AG09319 (cell line): ENCODE data around the gene FAM25G.
"Not testable (repeated sequence)": the region's sequence is repeated elsewhere in the genome, so short reads cannot be mapped to it uniquely, and the experiment has no call there.

Experiments
- DNase-seq: peaks from one replicate; pipeline ENCODE4 v3.0.0-alpha.2; 2010; ENCODE audit warnings: low read depth; ENCODE audit errors: extremely low read depth

Gene FAM25G

DNA sequence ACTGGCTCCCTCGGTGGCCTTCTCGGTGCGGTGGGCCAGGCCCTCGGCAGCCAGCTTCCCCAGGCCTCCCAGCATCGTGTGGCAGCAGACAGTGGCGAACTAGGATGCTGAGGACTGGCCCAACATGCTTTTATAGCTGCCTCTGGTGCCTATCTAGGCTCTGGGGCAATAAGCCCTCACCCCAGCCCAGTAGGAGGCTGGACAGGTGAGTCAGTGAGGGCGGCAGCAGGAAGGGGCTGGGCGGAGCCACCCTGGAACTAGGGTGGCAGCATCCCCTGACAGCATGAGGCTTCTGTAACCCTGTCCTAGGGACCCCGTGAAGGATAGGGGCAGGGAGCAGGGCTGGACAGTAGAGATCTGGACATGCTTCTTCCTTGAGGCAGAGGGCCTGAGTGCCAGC is at the start of gene FAM25G:
Gene FAM25G (minus strand): TSS at position 101 of the 400 bp plus-strand sequence. CDS start 26 bp downstream, at position 75.
- DNase-seq: not testable (repeated sequence)

DNA sequence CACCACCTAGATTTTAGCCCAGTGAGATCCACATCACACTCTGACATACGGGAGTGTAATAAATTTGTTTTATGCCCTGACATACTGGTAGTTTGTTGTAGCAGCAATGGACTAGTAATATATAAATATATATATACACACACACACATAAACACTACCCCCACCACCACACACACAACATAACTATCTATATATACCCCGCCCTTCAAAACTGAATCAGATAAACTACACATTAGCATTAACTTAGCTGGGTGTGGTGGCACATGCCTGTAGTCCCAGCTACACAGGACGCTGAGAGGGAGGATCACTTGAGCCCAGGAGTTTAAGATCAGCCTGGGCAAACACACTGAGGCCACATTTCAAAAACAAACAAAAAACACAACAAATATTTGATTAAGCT is 44.9 kb upstream of the FAM25G start:
- DNase-seq: not testable (repeated sequence)

DNA sequence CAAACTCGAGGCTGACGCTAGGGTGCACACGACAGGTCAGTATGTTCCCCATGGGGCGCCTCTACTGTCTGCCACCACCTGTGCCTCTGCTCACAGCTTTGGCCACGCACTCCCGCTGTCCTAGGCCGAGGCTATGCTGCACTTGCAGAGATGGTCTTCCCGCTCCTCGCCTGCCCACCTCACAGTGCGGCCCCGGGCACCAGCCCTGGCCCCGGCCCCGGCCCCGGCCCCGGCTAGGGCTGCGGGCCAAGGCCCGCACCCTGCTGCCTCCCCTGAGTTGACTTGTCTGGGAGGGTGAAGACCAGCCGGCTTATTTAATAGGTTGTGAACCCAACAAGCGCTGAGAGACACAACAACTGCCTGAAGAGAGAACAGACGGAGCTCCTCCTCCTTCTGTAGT is 32.0 kb upstream of the FAM25G start, which contains the start of gene AGAP9:
Gene AGAP9 (minus strand): TSS at position 164 of the 400 bp plus-strand sequence. CDS start 112 bp downstream, at position 52.
- not testable (repeated sequence) for DNase-seq

DNA sequence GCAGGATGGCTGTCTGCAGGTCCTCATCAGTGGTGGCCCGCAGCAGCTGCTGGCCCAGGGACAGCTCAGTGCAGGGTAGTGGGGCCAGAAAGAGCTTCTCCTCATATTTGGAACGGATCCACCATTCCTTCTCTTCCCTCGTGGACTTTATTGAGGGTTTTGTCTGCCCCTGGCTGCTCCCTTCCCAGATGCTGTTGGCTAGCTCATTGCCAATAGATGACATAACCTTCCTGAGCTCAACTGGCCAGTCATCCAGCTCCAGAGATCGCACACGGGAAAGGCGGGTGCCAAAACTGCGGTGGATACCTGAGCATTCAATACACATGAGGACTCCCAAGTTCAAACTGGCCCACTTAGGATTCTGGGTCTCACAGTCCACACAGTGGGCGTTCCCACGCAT is 10.8 kb upstream of the FAM25G start:
- not testable (repeated sequence) for DNase-seq

DNA sequence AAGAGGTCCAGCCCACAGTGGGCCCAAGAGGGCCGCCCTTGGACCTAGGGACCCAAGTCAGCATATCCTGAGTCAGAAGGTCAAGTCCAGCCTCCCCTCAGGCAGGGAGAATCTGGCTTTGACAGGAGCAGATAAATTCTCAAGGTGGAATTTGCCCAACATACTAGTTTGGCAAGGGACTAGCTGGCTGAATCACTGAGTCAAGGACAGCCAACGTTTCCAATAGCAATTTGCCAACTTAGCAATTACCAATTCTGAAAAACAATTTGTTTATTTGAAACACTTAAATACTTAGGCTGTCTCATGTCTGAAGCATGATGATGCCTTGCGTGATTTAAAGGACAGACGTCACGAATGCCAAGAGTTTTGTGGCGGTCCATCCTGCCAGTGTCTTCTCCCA is 2.7 kb upstream of the FAM25G start:
- DNase-seq: not testable (repeated sequence)

DNA sequence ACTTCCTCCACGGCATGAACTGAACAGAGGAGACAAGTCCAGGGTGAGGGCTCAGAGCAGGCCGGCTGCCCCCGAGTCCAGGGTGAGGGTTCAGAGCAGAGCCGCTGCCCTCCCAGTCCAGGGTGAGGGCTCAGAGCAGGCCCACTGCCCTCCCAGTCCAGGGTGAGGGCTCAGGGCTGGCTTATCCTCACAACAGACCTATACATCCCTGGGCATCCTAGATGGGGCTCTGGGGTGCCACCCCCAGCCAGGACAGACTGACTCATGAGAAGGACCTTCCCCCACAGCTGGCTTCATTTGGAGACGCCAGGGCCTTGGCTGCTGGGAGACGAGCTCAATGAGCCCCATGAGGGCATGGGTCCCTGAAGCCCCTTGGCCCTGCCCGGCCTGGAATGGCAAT is 1.9 kb downstream of the FAM25G start:
- not testable (repeated sequence) for DNase-seq

DNA sequence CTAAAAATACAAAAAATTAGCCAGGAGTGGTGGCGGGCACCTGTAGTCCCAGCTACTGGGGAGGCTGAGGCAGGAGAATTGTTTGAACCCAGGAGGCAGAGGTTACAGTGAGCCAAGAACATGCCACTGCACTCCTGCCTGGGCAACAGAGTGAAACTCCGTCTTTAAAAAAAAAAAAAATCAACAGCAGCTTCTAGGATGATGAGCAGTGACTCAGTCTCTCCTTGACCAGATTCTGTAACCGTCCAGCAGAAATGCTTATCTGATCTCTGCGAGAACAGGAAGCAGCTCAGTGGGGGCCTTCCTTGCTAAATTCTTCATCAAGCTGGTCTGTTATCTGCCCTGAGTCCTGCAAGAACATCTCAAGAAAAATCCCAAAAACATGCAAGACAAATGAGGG is 5.6 kb downstream of the FAM25G start:
- DNase-seq: not testable (repeated sequence)

DNA sequence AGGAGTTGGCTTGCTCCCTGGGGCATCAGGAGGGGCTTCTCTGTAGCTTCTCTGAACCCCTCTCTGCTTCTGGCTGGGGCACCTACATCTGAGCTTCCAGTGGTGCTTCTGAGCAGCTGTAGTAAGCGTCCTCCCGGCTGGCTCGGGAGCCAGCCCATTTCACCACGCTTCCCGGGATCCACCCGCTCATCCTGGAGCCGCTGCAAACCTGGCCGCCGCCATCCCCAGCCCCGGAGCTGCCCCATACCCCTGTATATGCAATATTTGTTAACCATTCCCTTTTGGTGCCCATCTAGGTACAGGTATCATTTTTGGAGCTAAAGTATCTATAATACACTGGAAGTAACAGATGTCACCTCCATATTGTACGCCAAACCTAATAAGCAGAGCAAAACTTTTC is 6.7 kb downstream of the FAM25G start:
- DNase-seq: not testable (repeated sequence)

DNA sequence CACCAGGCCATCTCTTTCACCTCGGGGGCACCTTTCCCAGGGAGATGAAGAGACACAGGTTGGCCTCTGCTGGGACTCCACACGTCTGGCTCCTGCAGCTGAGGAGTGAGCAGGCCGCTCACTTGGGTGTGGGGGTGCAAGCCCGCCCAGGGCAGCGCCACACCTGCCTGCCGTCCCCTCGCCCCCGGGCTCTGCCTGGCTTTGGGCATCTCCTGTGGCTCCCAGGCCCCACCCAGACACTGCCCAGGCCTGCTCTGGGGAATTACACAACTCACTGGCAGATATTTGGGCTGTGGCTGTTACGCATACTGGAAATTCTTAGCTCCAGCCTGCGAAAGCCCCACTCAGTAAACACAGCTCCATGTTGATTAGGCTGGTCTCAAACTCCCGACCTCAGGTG is 7.6 kb downstream of the FAM25G start, which contains the start of gene ANXA8:
Gene ANXA8 (minus strand): TSS at position 193 of the 400 bp plus-strand sequence. CDS start 182 bp downstream, at position 11.
- not testable (repeated sequence) for DNase-seq

DNA sequence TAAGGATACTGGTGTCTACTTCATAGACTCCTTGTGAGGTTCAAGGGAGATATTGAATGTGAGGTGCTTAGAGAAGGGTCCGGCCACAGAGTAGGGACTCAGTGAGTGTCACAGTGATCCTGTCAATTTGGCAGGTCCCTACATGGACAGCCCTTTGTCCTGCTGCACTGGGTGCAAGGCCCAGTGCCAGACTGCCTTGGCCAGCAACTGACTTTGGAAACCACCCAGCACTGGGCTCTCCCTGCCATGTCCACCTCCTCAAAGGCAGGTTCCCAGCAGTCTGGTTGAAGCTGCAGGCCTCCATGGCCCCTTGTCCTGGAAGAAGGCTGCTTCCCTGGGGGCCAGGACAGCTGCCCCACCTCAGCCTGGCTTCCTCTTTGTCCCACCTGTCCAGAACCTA is 9.1 kb downstream of the FAM25G start:
- not testable (repeated sequence) for DNase-seq

DNA sequence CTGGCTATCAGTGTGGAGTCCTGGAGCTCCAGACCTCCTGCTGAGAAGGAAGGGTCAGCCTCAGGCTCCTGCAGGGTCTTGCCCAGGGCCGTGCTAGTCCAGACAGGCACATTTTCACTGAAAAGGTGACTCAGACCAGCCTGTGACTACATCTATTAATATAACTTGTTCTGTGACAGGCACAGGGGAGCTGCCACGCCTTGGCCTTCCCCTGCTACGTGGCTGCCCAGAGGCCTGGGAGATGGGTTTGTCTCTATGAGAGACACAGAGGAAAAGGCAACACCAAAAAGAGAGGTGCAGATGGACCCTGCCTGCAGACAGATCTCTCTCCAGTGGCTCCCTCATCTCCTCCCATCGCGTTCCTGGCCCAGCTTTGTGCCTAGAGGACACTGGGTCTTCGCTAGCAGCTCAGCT is 9.7 kb downstream of the FAM25G start:
- DNase-seq: not testable (repeated sequence)

DNA sequence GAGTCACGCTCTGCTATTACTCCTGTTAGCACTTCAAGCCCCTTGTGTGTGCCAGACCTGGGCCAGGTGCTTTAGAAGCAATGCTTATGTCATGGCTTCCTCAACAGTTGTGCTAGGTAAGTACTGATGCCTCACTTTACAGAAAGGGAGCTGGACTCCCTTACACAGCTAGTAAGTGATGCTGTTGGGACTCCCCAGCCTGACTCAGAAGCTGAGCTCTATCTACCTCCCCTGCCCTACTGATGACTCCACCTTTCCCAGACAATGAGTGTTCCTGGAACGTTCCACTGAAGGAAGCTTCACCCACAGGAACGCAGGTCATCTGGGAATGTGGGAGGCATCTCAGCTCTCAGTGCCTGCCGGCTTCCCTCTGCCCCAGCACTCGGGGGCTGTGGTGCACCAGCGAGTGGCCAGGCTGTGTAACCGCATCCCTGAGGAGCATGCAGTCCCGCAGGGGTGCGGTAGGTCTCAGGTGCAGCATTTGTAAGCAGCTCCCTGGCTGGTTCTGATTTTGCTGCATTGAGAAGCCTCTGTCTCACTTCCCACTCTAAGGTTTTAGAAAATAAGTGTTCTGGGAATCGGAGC is 10.2 kb downstream of the FAM25G start:
- not testable (repeated sequence) for DNase-seq

DNA sequence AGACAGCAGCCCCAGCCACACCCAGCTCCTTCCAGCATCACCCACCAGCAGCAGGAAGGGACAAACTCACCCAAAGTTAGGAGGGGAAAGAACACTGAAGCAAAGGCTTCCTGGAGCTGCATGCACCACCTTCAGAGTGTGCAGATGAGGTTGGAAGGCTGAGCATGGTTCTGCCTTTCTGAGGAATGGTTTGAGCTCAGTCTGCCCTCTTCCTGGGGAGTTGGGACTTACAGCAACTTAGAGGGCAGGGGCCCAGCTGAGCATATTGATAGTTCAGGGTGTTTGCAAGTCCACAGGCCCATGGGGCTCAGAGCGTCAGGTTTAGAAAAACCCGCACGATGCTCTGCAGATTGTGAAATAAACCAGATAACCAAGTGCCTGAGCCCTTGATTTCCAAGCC is 11.4 kb downstream of the FAM25G start:
- DNase-seq: not testable (repeated sequence)

DNA sequence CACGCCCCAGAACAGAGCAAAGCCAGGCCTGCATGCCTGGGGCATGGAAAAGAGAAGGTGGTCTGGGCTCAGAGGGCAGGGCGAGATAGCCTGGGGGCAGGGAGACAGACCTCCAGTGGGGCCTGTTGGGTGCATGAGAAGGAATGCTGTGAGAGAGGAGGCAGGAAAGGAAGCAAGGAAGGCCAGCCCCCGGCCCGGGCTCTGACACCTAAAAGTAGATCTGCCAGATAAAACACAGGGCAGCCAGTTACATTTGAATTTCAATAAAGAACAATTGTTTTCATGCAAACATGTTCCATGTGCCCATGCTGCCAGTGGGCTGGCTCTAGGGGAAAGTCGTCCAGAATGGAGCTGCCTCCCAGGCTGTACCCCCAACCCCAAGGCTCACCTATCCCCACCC is 13.4 kb downstream of the FAM25G start:
- not testable (repeated sequence) for DNase-seq

DNA sequence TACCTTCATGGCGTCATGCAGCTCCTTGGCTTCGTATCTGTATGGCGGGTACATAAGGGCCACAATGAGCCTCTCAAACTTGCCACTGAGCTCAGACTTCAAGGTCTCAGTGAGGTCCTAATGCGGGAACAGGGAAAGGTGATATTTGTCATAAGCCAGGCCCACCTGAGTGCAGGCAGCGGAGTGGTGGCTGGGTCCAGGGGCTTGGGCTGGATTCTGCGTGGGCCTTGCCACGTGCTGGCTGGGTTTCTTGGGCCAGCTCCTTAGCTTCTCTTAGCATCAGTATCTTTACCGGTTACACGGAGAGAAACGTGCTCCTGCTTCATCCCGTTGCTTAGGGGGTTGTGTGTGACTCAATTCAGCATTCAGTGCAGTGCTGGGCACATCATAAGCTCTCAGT is 14.4 kb downstream of the FAM25G start:
- not testable (repeated sequence) for DNase-seq

DNA sequence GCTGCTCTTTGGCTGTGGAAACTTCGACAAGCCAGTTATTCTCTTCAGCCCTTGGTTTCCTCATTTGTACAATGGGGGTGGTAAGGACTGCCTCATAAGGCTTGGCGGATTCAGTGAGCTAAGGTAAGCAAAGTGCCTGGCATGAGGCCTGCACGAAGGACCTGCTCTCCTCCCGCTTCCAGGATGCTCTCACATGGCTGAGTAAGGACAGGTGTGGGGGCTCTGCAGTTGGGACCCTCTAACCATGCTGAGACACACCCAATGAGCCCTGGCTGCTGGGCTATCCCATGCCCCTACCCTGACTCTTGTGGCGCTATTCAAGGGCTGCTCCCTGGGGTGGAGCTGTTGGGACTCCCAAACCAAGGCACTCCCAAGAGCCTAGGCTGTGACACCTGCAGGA is 16.4 kb downstream of the FAM25G start:
- not testable (repeated sequence) for DNase-seq

DNA sequence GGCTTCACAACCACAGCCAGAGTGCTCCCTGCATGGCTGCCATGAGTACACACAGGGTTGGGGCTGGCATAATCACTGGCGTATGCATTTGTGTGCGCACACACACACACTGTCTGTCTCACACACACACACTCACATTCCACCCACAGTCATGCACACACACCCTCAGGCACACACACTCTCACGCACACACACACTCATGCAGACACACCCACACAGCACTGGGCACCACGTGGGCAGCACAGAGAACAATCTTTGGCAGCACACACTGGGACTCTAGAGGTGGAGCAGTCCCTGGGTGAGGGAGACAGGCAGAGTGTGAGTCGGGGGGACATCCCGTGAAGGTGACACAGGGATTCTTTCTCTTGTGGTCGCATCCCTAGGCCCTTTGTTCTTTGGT is 18.0 kb downstream of the FAM25G start:
- not testable (repeated sequence) for DNase-seq

DNA sequence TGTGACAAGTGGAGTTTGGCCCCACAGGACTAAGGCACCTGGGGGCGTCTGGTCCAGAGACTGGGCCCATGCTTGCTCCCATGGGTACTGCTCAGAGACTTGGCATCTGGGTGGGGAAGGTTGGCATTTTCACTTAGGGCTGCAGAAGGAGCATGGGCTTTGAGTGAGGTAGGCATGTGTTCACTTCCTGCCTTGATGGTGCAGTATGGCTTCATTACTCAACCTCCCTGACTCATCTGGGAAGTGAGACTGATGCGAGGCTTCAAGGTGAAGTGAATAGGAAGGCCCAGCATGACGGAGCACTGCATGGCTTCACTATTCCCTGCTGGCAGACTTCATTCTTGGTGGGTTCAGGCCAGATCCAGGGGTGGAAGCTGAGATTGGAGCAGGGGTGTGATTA is 18.9 kb downstream of the FAM25G start:
- not testable (repeated sequence) for DNase-seq

DNA sequence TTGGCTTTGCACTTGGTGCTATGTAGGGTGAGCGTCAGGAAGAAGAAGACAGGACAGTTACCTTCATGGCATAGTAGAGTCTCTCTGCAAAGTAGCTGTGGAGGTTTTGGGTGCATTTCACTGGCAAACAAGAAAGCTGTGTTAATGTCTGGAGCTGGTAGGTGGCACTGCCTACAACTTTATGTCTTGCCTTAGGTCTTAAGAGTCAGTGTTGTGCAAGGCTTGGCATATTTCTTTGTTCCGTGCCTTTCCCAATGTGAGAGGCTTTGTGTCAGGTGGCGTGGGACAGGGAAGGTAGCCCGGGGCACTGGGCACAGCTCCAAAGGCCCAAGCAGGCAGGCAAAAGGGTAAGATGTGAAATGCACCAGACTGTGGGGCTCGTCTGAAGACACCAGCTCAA is 19.4 kb downstream of the FAM25G start:
- DNase-seq: not testable (repeated sequence)

DNA sequence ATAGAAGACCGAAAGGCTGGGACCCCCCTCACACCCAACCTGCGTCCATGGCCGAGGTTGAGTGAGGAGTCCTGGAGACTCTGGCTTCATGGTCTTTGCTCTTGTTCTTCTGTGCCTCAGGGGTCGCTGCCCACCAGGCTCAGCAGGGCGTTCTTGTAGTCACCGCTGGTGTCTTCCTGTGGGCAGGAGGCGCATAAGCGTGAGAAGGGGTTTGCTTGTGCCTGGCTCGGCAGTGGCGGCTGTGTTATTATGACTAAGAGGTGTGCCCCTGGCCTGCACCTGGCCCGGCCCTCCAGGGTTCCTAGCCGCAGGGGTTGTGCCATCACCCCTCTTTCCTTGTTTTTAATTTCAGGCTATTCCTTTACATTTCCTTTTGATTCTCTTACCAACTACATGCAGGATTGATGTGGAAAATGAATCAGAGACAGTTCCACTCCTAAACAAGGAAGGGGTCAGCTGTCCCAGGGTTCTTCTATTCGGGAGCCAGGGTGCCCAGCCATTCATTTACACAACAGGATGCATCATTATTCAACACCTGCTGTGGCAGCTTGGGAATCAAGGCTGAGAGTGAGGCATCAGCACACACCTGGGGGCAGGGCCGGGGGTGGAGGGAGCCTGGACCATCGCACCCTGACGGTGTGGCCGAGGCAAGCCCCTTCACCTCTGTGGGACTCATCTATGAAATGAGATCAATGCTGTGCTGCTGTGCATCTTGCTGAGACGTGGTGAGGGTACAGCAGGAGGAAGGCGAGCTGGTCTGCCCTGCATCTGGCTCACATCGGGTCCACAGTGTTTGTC is 22.6 kb downstream of the FAM25G start:
- DNase-seq: not testable (repeated sequence)

DNA sequence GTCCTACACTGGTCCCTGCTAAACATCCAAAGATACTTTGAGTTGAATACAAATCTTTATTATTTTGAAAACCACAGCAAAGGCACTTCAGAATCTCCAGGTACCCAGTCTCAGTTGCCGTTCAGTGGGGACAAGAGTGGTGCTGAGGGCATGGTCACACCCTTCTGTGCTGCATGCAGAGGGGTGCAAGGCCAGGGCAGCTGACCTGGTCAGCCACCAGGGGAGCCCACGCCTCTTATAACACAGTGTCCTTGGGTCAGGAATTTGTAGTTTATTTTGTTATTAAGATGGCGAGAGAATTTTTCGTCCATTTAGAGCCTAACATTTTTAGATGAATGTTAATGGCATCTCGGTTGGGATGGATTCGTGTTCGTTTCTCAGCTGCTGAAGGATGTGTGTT is 23.5 kb downstream of the FAM25G start:
- DNase-seq: not testable (repeated sequence)

DNA sequence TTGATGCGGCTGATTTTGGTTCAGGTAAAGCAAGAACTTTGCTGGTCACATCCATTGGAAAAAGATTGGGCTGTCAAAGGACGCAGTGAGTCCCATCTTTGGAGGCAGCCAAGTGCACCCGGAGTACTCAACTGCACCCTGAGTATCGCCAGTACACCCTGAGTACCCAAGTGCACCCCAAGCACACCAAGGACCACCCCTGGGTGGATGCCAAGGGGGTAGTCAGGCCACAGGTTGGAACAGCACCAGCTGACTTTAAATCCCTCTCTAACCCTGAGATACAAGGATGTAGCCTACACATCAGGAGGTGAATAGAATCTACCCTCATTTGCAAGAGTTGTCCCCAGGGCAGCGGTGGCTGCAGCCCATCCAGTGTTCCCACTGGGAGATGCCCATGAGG is 24.0 kb downstream of the FAM25G start:
- not testable (repeated sequence) for DNase-seq
